Muscle of arm (tissue), 12 donors: ENCODE results near the gene SMG6. TPM values are rescaled to one million over a fixed set of nuclear protein-coding genes. Genes with fewer than 3 reads are reported as not detected.

ENCODE experiments used
- DNase-seq: peaks from one replicate; pipeline ENCODE4 v3.0.0-alpha.2; 2013
- polyA plus RNA-seq, 12 donors: library from polyadenylated mRNA; unstranded; fragments of 120-200 nt; gene quantifications; one replicate each; pipeline ENCODE4 v1.2.1, GENCODE V29; 2013; ENCODE audit not compliant: insufficient read length in 12 of 12

Gene SMG6
- polyA plus RNA-seq, 12 donors: 12.2 to 33.6 (median 18.2) TPM; not detected in 1

DNA sequence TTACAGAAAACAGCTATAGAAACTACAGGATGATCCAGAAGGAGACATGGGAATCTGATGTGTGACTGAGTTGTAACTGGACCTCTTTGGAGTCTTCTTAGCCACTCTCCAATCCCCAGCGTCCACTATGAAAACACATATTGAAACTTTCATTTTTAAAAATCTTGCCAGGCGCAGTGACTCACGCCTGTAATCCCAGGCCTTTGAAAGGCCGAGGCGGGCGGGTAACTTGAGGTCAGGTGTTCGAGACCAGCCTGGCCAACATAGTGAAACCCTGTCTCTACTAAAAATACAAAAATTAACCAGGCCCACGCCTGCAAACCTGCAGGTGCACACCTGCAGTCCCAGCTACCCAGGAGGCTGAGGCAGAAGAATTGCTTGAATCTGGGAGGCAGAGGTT is 195.4 kb downstream of the SMG6 start:
- no peak for DNase-seq

DNA sequence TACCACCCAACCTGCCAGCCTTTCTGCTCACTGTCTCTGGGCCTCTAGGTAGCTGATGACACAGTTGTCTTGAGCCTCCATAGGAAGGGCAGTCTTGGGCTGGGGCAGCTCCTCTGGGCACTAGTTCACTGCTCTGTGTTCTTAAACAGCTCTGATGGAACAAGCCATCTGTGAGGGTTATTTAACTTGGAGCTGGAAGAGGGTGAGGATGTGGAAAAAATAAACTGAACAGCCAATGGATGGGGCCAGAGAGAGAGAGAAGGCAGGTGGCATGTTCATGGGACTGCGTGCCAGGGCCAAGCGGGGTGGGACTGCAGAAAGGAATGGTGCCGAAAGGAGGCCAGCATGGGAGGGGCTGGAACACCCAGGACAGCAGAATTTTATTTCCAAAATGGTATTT is 196.1 kb downstream of the SMG6 start:
- DNase-seq: no peak

DNA sequence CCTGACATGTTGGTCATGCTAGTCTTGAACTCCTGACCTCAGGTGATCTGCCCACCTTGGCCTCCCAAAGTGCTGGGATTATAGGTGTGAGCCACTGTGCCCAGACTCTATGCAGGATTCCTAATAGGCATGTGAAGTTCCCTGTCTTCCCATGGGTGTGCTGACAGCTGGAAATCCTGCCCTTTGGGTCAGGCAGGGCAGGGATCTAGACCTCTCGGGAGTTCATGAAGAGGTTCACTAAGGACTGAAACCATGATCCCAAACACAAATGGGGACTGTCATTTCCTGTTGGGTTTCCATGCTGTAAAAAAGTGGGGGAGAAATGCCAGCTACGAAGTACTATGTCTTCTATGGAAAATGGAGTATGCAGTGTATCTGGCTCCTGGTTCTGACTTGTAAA is 196.5 kb downstream of the SMG6 start:
- DNase-seq: no peak

DNA sequence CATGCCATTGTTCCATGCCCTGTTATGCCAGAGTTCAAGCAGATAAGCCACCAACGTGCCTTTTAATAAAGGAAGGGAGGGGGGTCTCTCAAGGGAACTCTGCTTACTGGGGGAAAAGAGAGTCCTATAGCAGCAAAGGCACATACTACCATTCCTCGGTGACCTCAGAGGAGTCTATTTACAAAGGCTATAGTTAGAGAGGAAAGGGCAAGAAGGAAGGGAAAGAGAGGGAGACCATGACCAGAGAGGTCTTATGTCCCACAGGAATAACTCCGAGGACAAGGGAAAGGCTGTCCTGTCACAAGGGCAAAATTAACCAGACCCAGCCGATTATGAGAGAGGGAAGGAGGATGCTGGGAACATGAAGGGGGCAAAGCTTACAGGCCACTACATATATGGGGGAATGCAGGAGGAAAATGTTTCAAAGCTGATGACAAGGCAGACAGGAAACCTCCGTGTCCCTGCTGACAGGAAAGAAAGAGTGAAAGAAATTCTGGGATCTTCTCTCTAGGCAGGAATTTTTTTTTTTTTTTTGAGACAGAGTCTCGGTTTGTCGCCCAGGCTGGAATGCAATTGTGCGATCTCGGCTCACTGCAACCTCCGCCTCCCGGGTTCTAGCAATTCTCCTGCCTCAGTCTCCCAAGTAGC is 197.2 kb downstream of the SMG6 start:
- no peak for DNase-seq

DNA sequence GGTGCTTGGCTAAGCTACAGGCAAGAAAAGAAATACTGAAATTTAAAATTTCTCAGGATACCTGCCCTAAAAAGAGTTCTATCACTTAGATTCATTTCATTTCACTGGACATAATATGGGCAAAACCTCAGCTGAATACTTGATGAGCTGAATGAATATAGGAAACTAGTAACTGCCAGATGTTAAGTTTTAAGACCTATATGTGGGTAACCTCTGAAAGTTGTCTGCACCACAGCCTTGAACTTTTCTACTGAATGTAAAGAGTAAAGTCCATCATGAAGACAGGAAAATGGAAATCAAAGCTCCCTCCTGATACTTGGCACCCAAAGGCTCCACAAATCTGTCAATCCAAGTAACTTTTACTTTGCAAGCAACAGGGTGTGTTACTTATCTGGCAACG is 197.9 kb downstream of the SMG6 start:
- no peak for DNase-seq

DNA sequence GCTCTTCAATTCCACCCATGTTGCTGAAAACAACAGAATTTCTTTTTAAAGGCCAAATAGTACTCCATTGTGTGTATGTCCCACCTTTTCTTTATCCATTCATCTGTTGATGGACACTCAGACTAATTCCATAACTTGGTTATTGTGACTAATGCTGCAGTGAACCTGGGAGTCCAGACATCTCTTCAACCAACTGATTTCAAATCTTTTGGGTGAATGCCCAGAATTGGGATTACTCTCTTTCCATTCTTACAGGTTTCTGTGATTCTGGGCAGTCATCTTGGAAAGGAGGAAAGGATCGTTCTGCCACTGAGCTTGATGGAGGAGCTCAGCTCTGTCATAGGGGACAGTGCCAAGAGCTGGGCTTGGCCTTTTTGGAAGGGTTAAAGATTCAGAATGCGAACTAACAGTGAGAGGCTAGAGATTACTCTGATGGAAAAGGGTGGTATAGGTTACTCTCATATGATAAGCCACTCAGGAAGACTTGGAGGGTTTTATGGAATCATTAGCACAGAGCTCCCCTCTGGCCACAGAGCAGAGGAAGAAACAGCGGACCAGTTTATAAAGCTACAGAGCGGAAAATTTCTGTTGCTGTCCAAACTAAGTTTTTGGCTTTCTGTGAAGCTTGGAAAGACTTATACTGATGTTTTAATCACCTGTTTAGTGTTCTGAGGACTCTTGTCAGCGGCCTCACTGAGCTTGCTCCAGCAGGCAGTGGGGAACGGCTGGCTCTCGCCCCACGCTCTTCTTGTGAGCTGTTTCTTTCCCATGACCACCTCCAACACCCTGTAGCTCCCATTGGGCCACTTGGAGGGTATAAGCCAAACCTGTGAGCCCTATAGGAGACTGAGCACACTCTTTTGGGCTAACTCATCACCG is 200.4 kb downstream of the SMG6 start:
- DNase-seq: peak; percentile 81

DNA sequence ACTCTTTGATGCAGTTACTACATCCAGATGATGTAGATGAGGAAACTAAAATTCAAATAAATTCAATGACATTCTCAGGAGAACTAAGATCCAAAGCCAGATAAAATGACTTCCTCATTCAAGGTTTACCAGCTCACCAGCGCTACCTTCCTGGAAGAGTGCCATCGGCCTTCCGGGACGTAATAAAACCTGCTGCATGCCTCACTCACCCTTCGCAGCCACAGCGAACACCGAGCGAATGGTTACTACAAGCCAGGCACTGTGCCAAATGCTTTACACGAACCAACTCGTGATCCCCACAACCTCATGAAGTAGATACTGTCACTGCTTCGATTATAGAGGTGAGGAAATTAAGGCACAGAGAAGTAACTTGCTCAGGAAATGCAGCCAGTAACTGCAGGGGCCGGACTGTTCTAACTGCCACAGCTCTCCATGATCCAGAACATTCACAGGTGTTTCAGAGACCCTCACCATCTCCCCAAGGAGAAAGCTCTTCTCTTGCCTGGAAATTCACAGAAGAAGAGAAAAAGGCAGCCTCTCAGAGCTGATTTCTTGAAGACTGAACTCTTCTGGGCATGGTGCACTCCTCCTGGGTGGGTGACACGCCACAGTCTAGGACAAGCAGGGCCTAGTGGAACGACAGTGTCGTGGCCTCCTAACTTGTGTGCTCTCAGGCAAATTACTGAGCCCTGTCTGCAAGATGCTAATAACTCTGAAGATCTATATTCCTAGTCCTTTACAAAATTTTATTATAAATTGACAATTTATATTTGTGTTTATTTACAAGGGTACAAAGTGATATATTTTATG is 201.9 kb downstream of the SMG6 start:
- DNase-seq: no peak

DNA sequence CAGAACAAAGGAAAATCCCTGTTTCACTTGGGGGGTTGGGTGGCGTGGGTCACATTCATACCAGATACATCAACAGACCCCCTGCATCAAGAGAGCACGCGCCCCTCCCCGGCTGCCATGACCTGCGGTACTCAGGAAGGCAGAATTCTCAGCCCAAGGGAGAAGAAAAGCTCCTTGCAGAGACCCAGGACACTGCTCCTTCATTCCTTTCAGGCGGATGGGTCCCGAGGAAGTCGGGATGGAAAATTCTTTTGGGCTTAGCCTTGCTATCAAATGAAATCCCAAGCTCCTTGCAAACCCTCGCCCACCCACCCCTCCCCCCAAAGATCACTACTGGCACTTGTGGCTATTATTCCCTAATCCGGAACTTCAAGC is 208.1 kb downstream of the SMG6 start:
- DNase-seq: no peak

DNA sequence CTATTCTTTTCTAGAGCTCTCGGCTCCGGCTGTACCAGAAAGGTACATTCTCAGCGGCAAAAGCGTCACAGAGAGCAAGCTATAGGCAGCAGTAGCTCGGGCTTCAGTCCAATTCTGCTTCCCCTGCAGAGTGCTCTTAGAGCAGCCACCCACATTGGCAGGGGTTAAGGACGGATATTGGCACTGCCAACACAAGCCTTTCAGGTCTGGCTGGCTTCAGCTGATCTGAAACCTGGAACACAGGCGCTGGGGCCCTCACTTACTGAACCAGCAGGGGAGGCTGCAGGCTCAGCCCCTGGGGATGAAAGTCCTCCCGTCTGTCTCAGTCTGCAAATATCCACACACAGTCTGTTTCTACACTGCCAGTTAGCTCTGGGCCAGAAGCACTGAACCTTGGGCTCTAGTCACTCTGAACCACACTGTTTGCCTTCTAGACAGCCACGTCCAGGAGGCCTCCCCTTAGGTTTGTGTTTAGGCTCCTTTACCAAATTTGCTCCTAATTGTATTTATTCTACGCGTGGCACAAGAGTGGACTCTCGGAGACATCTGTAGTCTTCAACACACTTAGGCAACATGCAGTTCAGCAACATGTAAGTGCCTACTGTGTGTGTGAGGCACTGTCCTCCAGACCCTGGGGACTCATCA is 208.6 kb downstream of the SMG6 start:
- no peak for DNase-seq

DNA sequence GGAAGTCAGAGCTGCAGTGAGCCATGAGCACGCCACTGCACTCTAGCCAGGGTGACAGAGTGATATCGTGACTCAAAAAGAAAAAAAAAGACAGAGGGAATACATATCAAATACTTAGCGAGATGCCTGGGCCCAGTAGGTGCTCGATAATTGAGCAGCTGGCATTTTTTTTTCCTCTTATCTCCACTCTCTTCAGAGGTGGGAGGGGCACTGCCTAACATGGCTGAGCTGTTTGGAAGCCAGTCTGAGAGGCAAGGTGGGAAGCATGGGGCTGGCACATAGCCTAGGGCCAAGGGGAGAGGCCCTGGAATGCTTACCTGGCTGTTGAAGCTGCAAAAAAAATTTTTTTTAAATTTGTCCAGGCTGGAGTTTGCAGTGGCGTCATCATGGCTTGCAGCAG is 210.2 kb downstream of the SMG6 start:
- DNase-seq: no peak

DNA sequence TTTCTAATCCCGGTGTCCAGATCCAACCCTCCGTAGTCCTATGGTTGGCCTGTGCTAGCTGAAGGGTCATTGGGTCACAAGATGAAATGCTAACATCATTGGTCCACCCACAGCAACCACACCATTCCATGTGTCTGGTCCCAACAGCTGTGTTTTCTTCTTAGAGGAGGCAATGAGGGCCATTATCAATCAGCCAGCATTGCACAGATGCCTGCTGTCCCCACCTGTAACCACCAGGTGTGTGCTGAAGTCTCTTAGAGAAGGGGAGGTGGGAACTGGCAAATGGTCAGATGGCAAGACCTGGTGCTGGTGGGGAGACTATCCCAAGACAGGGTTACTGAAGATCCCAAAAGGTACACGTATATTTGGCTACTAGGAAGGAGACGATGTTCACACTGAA is 211.3 kb downstream of the SMG6 start:
- no peak for DNase-seq

DNA sequence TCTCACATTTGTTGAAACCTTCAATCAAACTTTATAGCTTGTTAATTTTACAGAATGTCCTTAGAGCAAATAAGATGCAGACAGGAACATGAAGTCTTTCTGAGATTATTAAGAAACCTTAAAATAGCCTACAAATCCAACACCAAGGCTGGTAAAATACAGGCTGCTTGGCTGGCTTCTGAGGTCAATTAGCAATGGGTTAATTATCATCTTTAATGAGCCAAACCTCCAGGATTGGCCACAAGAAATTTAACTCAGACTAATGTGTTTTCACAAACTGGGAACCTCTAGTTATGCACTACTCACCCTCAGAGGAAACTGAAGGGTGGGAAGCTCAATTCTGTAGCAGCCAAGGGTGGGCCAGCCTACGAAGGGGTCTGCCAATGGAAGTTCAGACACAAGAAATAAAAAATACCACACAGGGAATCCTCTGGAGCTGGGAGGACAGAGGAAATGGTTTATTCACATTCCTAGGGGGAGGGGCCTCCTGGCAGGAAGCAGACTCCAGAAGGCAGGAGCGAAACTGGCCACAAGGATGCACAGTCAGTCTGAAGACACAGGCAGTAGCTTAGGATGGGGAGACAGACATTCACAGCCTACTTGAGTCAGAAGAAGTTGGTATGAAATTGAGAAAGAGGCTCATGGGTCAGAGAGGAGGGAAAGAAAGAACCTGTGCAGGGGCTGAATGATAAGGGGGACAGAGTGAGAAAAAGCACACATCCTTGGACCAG is 212.6 kb downstream of the SMG6 start:
- peak; percentile 84 for DNase-seq

DNA sequence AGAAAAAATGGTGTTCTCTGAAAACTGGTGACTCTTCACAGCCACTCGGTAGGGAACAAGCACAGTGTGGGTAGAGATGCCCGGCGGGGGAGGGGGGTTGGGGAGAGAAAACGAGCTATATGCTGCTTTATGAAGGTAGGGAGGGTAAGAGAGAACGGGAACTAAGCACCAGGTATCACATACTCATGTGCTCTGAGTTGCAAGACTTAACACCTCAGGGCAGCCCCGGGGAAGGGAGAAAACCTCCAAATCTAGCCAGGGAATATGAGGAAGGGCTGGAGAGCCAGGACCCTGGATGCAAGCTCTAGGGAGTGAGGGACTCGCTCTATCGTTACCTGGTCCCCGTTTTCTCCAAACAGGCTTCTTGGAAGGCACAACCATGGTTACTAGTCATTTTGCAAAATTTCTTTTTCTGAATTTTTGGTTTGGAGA is 213.4 kb downstream of the SMG6 start:
- DNase-seq: no peak

DNA sequence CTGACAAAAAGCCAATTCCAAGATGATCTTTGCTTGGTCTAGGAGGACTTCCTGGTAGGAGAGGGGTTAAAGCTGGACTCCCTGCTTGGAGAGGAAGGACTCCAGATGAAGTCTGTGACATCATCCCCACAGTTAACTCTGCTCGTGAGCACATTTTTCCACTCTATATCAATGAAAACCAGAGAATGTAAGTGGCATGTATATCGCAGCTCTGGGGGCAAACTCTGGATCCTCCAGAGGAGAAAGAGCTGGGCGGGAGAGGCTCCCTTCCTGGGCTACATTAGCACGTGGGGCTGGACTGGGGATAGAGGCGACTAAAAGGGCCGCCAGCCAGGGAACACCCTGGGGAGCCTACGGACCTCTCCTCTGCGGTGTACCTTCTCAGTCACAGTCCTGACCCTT is 214.6 kb downstream of the SMG6 start:
- DNase-seq: peak; percentile 79

DNA sequence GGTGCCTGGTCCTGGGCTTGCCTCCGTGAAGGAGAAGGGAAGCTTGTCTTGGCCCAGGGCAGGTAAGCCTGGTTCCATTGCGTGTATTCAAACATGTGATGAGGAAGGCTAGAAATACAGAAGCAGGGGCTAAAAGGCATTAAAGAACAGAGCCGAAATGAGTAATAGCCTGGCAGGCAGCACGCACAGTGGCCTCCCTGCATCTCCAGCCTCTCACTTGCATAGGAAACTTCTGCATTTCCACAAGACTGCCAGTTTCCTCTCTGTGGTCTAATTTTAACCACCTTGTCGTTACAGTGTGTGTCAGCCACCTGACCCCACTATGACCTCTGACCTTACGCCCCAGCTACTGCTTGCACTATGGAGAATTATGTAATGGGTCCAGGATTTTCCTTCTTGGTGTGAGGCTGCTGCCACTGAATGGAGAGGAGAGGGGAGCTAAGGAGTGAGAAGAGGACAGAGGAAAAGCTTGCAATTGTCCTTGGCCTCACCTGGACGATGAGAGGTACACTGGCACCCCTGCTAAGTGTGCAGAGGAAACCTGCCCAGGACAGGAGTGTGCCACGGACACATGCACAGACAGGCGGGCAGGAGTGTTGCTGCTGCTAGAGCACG is 215.9 kb downstream of the SMG6 start:
- peak; percentile 72 for DNase-seq

DNA sequence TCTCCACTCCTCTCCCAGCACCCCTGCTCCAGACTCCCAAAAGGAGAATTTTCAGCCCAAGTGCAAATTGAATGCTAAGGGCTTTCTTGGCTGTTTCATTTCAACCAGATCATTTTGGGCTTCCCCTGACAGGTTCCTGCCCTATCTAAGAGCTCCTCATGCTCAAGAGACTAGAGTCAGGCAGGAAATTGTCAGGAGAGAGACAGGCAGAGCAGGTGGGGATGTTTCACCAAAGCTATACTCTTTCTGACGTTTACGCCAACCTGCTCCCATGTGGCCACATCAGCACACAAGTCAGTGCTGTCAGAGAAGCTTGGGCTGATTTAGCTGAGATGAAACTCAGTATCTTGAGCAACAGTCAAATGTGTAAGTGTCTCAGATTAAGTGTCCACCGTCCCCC is 217.3 kb downstream of the SMG6 start:
- DNase-seq: no peak

DNA sequence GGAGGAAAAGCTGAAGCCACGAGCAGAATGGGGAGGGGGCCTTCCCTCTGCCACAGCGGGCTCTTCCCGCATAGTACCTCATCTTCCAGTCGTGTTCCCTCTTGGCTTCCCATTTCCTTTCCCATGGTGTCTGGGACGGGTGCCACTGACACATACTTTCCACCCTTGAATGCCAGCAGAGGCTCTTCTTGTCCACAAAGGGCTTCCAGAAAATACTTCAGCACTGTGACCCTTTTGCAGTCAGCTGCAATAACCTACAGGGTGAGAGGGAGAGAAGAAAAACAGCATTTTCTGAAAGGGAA is 218.0 kb downstream of the SMG6 start:
- DNase-seq: peak; percentile 86

DNA sequence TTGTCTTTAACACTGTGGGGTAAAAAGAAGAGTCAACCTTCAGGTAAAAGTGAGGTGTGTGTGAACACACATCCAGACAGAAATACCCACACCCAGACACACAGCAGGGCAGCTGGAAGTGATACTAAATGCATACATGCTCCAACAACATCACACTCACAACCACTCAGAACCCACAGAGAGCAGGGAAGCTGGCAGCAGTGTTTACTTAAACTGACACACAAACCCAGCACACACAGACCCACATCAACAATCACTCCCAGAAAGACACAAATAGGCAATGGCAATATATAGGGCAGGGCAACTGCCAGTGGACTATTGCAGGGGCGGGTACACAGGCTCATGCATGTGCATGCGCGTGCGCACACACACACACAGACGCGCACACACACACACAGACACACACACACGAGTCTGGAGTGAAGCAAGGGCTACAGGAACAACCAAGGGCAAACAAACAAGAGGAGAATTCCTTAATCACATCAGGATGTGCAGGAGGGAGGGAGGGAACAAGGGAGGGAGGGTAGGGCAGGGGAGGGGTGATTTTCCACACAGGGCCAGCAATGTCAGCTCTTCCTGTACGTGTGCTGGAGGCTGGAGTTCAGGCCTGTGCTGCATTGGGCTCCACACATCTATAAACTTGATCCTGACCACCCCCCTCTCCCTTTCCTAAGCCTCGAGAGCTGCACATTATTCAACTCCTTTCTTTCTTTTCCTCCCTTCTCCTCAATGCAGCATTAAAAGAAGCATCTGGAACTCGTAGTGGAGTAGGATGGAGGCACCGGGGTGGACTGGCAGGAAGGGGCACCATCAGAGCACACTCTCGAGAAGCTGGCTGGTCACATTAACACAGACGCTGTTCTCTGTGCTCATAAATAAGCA is 218.6 kb downstream of the SMG6 start:
- peak; percentile 88 for DNase-seq

DNA sequence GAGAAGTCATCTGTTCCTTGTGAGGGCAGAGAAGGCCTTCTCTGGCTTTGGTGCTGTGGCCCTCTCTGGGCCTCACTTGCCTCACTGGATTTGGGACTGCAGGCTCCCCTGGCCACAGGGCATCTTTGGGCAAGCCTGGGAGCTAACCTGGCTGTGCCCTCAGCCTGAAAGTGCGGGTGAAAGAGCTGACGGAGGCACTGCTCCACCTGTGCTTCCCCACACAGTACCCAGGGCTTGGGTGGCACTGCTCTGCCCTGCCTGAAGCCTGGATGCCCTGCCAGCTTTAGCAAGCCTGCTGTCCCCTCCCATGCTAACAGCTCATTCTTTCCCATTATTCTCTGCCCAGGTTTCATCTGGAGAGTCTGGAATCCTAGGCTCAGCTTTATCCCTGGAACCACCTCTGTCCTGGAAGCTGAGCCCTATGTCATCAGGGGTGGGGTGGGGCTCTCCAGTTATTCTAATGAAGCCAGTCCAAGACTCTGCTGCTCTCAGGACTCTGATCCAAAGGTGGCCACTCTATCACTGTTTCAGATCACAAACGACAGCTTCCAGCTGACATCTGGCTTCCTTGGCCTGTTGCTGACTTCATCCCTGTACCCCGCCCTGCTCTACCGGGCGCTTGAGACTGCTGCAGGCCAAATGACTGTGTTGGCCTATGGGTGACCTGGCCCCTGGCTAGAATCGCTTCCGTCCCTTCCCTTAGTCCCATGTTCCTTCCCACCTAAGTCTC is 219.4 kb downstream of the SMG6 start:
- DNase-seq: peak; percentile 83
